ENCODE measurements around the gene PPP4R3A. TPM values are rescaled to one million over a fixed set of nuclear protein-coding genes. Genes with fewer than 3 reads are reported as not detected.

Gene PPP4R3A
- total and polyA plus RNA-seq, 10 of the 15 experiments (the other 5 are each of a cell fraction or from before 2014, with no cell fraction given) = 19.4 to 97.8 (median 62.9) TPM

- no peak overlapping the region for H3K4me2 ChIP-seq (ENCODE audit: control insufficient read depth, insufficient read depth)
- FAIRE-seq (no peak), ATAC-seq (no peak), DNase-seq (ENCODE audit: low read depth, low spot score) (no peak)
- no TSS peak for BruUV-seq (replicated peaks)
- H4K20me1 ChIP-seq (ENCODE audit: control insufficient read depth, insufficient read depth) = no peaks in the 10 kb centered on the region
- ChIA-PET SMC1A (ENCODE audit: uncharacterized antibody, unreplicated experiment) (no interaction called here), CTCF (no interaction called here), POLR2A (no interaction called here), RAD21 (ENCODE audit: unreplicated experiment) (no interaction called here)
- H3K27me3 ChIP-seq (replicated peaks in 1 of 2; ENCODE audit: control insufficient read depth in 2 of 2, insufficient read depth in 2 of 2, low read length in 1 of 2) = no peaks in the 10 kb centered on the region
- intact Hi-C loops (cut with micrococcal nuclease; ENCODE audit: unreplicated experiment) = no loop called here
- H3K79me2 ChIP-seq (ENCODE audit: control insufficient read depth, insufficient read depth, low read length) = no peaks in the 10 kb centered on the region
- 73% methylated on average over 6 of the region's 6 CpGs for WGBS (ENCODE audit: insufficient coverage, insufficient replicate concordance, low lambda C conversion rate, missing lambda C conversion rate)
- TF ChIP-seq, protein P1, sequence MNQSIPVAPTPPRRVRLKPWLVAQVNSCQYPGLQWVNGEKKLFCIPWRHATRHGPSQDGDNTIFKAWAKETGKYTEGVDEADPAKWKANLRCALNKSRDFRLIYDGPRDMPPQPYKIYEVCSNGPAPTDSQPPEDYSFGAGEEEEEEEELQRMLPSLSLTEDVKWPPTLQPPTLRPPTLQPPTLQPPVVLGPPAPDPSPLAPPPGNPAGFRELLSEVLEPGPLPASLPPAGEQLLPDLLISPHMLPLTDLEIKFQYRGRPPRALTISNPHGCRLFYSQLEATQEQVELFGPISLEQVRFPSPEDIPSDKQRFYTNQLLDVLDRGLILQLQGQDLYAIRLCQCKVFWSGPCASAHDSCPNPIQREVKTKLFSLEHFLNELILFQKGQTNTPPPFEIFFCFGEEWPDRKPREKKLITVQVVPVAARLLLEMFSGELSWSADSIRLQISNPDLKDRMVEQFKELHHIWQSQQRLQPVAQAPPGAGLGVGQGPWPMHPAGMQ (IDR thresholded peaks at IDR 0.05; ENCODE audit: borderline replicate concordance) = no peak
- TF ChIP-seq HDAC2 (IDR thresholded peaks at IDR 0.05) = no peak
- TF ChIP-seq SRF (IDR thresholded peaks at IDR 0.05; ENCODE audit: low read depth in 2 of 2, low read length in 2 of 2) = no peak
- no peak for TF ChIP-seq SIX5 (IDR thresholded peaks at IDR 0.05; ENCODE audit: low read depth, low read length, severe bottlenecking)
- no peak for TF ChIP-seq CTCF (IDR thresholded peaks at IDR 0.05 in 2 of 3, conservative IDR thresholded peaks at IDR 0.05 in 1 of 3; ENCODE audit: control insufficient read depth in 2 of 3, extremely low read depth in 1 of 3, insufficient read depth in 1 of 3, low read depth in 3 of 3, low read length in 3 of 3)
- TF ChIP-seq, protein P2, sequence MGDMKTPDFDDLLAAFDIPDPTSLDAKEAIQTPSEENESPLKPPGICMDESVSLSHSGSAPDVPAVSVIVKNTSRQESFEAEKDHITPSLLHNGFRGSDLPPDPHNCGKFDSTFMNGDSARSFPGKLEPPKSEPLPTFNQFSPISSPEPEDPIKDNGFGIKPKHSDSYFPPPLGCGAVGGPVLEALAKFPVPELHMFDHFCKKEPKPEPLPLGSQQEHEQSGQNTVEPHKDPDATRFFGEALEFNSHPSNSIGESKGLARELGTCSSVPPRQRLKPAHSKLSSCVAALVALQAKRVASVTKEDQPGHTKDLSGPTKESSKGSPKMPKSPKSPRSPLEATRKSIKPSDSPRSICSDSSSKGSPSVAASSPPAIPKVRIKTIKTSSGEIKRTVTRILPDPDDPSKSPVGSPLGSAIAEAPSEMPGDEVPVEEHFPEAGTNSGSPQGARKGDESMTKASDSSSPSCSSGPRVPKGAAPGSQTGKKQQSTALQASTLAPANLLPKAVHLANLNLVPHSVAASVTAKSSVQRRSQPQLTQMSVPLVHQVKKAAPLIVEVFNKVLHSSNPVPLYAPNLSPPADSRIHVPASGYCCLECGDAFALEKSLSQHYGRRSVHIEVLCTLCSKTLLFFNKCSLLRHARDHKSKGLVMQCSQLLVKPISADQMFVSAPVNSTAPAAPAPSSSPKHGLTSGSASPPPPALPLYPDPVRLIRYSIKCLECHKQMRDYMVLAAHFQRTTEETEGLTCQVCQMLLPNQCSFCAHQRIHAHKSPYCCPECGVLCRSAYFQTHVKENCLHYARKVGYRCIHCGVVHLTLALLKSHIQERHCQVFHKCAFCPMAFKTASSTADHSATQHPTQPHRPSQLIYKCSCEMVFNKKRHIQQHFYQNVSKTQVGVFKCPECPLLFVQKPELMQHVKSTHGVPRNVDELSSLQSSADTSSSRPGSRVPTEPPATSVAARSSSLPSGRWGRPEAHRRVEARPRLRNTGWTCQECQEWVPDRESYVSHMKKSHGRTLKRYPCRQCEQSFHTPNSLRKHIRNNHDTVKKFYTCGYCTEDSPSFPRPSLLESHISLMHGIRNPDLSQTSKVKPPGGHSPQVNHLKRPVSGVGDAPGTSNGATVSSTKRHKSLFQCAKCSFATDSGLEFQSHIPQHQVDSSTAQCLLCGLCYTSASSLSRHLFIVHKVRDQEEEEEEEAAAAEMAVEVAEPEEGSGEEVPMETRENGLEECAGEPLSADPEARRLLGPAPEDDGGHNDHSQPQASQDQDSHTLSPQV (IDR thresholded peaks at IDR 0.05) = no peak
- H3K4me3 ChIP-seq = no peak overlapping the region
- in situ Hi-C loops (cut with MboI) = loop anchor here (25.0 kb wide), 1 partner anchor 1132 kb away; the partner anchor contains the start of gene CALM1
- no peak overlapping the region for H3K9ac ChIP-seq (ENCODE audit: control insufficient read depth, insufficient read depth, low read length)
- no peak overlapping the region for H3K27ac ChIP-seq (ENCODE audit: control insufficient read depth, insufficient read depth)
- no peaks in the 10 kb centered on the region for H3K36me3 ChIP-seq (ENCODE audit: control insufficient read depth in 2 of 2, insufficient read depth in 2 of 2, low read length in 1 of 2)
- H3K9me3 ChIP-seq (replicated peaks; ENCODE audit: control insufficient read depth, insufficient read depth, low read length) = no peaks in the 10 kb centered on the region; the same call in 2 of the 3 replicates
- H3K4me1 ChIP-seq (ENCODE audit: control insufficient read depth, insufficient read depth, low read length) = no peaks in the 10 kb centered on the region
- no peak overlapping the region for H2AFZ ChIP-seq (ENCODE audit: control insufficient read depth, low read depth, low read length)
These were observed 9.3 kb upstream of the PPP4R3A start for GRCh38 chr14:91519239-91520036.

All from GM12878 (cell line).